BJ (cell line): Measurements from ENCODE around the gene GAK. TPM values are rescaled to one million over a fixed set of nuclear protein-coding genes. Genes with fewer than 3 reads are reported as not detected.

Experiments
- CTCF ChIA-PET: fragments of 350-600 bp; formaldehyde crosslinking; extraction: SDS; loops from one replicate; lab custom pipeline; 2021; ENCODE audit warnings: antibody characterized with exemption, inconsistent platforms; lab: Yijun Ruan, JAX
- POLR2A ChIA-PET: fragments of 300-600 bp; sonication (Branson Sonifier 250); formaldehyde crosslinking; extraction: SDS; loops from one replicate; lab custom pipeline; 2021; ENCODE audit warnings: antibody characterized with exemption; lab: Charles Lee
- DNase-seq: peaks from one replicate; pipeline ENCODE4 v3.0.0-alpha.2; 2011; ENCODE audit warnings: low read depth
- H3K27me3 ChIP-seq: 2 replicates; pipeline ENCODE4 v1.6.0; 2011; ENCODE audit warnings: low read length; ENCODE audit not compliant: control insufficient read depth, insufficient read depth
- H3K36me3 ChIP-seq: 2 replicates; pipeline ENCODE4 v1.5.1; 2011; ENCODE audit warnings: low read length; ENCODE audit not compliant: control insufficient read depth, insufficient read depth
- H3K4me3 ChIP-seq: 2 replicates; pipeline ENCODE4 v1.5.1; 2011; ENCODE audit warnings: low read depth, mild to moderate bottlenecking, control low read depth, low read length
- CTCF ChIP-seq: IDR thresholded peaks from 2 replicates; pipeline ENCODE4 v1.5.1; 2011; ENCODE audit warnings: low read depth, mild to moderate bottlenecking, control low read depth, inconsistent platforms, low read length, moderate library complexity; ENCODE audit not compliant: insufficient read depth
- polyA plus RNA-seq: library from polyadenylated mRNA; depleted of rRNA; stranded (reverse); fragments of >200 nt; gene quantifications from 2 replicates; pipeline ENCODE4 v1.2.3, GENCODE V29; 2011

Gene GAK
- polyA plus RNA-seq, 1 experiment = 26.3 TPM

DNA sequence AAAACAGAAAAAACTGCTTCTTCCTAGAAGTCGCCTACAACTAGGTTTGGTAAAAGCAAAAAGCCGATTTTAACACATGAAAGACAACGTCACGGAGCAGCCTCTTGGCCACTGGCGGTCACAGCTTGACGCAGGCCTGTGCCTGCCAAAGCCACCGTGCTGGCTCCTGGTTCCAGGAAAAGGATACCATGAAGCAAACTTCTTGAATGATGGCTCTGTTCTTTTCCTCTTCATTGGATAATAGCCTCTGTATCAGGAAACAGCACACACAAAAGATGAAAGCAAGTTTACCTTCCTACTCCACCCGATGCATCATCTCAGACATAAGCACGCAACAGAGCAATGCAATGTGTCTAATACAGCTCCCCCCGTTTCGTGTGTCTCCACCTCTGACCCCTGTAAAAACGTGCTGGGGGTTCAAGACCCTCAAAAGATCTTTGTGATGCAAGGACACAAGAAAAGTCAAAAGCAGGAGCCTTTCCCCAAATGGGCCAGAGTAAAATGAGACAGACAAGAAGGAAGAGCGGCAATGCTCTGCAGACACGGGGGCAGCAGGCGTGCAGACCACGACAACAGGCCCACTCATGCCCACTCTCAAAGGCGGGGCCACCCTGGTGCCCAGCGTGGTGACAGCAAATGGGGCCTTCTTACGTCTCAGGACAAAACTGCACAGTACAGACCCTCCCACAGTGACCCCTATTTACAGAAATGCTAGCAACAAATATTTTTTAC is 19.4 kb downstream of the GAK start:
- TF ChIP-seq CTCF = no peak

DNA sequence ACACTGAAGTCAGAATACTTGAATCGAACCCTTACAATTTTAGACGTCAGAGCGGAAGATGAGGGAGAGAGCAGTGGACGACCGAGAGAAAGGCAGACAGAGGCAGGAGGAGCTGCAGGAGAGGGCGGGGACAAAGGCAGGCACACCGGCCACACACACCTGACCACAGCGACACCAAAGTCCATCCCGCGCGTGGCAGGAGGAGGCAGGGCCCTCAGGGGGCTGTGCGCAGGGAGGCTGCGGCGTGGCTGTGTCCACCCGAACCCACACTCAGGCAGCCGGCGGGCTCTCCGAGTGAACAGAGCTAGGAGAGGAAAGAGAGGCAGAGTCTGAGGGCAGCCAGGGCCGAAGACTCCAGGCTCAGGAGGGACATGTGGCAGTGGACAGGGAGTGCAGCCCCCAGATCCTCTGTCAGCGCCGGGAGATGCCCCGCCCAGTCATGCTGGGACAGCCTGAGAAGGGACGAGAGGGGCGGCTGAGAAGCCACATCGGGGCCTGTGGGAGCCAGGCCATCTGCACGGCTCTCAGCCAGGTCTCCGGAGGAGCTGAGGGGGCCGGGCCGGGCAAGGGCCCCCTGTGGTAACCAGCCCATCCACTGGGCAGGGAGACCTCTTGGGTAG is 20.1 kb downstream of the GAK start:
- CTCF ChIA-PET = interaction anchor here (0.6 kb wide), 1 partner anchor 101 kb away, joined by 3 read pairs; no protein-coding TSS in a partner anchor
- no peaks in the 10 kb centered on the region for H3K27me3 ChIP-seq
- no peak for DNase-seq
- no peak overlapping the region for H3K4me3 ChIP-seq
- no peak for TF ChIP-seq CTCF
- H3K36me3 ChIP-seq = peaks cover 11% of the 10 kb centered on the region
- POLR2A ChIA-PET = no interaction called here

More for the DNA sequence above, 19.4 kb downstream of the GAK start:
- DNase-seq = no peak
- ChIA-PET POLR2A (no interaction called here), CTCF (interaction anchor here (0.6 to 1.1 kb wide), 2 partner anchors 17 to 100 kb away, joined by 3 to 5 read pairs; no protein-coding TSS in a partner anchor)
- peaks cover 11% of the 10 kb centered on the region for H3K36me3 ChIP-seq
- no peak overlapping the region for H3K4me3 ChIP-seq
- no peaks in the 10 kb centered on the region for H3K27me3 ChIP-seq

DNA sequence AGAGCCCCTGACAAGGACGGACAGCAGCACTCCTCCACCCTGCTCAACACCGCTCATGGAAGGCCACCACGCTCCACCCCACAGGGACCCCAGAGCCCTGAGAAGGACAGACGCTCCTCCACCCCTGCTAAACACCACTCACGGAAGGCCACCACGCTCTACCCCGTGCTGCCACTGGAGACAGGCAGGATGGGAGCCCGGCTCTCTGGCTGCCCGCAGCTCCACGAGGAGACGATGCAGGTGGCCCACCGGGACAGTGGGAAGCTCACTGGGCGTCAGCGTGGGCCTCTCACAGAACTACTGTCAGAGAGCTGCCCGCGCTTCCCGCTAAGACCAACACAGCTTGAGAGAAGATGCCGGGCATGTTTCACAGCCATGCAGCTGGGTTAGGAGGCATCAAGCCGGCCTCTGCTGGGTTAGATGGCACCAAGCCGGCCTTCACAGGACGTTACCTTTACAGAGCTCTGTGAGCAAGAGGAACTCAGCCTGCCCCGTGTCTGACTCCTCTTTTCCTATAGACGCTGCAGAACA is 20.8 kb downstream of the GAK start:
- no peaks in the 10 kb centered on the region for H3K27me3 ChIP-seq
- DNase-seq = no peak
- POLR2A ChIA-PET = no interaction called here
- H3K4me3 ChIP-seq = no peak overlapping the region
- CTCF ChIA-PET = no interaction called here
- peaks cover 11% of the 10 kb centered on the region for H3K36me3 ChIP-seq
- TF ChIP-seq CTCF = no peak

- ChIA-PET POLR2A (no interaction called here), CTCF (interaction anchor here (0.6 kb wide), 1 partner anchor 34 kb away, joined by 3 read pairs; no protein-coding TSS in a partner anchor)
- no peak for DNase-seq
- no peak for TF ChIP-seq CTCF
- Histone ChIP-seq H3K36me3 (peaks cover 11% of the 10 kb centered on the region), H3K4me3 (no peak overlapping the region), H3K27me3 (no peaks in the 10 kb centered on the region)
Observed at GRCh38 chr4:910366-911091, 21.6 kb downstream of the GAK start.
